Uterus (tissue), 4 donors: Measurements from ENCODE around the gene CCDC57. TPM values are rescaled to one million over a fixed set of nuclear protein-coding genes. Genes with fewer than 3 reads are reported as not detected.
A peak's percentile ranks its signal among the peaks of the same experiment; 100 is the strongest.
"Not testable (repeated sequence)": the region's sequence is repeated elsewhere in the genome, so short reads cannot be mapped to it uniquely, and the experiment has no call there.

Experiments
- DNase-seq, 2 donors: peaks; one replicate each; pipeline ENCODE4 v3.0.0-alpha.2; 2019 to 2020
- H3K27ac ChIP-seq, 2 donors: fragments of 200-600 bp; sonication (generic); 1 replicate in 1 of 2; 2 replicates in 1 of 2; pipeline ENCODE4 v1.5.1; 2016 to 2018
- H3K27me3 ChIP-seq, 2 donors: fragments of 200-600 bp; sonication (generic); one replicate each; pipeline ENCODE4 v1.5.1; 2018 to 2019; ENCODE audit warnings: control low read depth in 1 of 2
- H3K36me3 ChIP-seq, 2 donors: fragments of 200-600 bp; sonication (generic); one replicate each; pipeline ENCODE4 v1.5.1; 2019; ENCODE audit warnings: control low read depth in 1 of 2
- H3K4me1 ChIP-seq, 2 donors: fragments of 200-600 bp; sonication (generic); one replicate each; pipeline ENCODE4 v1.5.1; 2018 to 2019; ENCODE audit warnings: control low read depth in 1 of 2
- H3K4me3 ChIP-seq, 2 donors: fragments of 200-600 bp; sonication (generic); 1 replicate in 1 of 2; 2 replicates in 1 of 2; pipeline ENCODE4 v1.5.1; 2018 to 2019; ENCODE audit warnings: mild to moderate bottlenecking in 1 of 2
- H3K9me3 ChIP-seq, 2 donors: fragments of 200-600 bp; sonication (generic); one replicate each; pipeline ENCODE4 v1.5.1; 2019; ENCODE audit warnings: control low read depth in 1 of 2
- POLR2A ChIP-seq, 2 donors: fragments of 450-650 bp; IDR thresholded peaks; one replicate each; pipeline ENCODE4 v1.6.1; 2016; ENCODE audit warnings: antibody characterized with exemption in 2 of 2, mild to moderate bottlenecking in 1 of 2, moderate library complexity in 1 of 2
- intact Hi-C: fragments of 100-400 bp; cut with DNase I; formaldehyde crosslinking; loops from one replicate; pipeline ENCODE4 v1.15.1; 2023; ENCODE audit warnings: low total_unique reads
- total RNA-seq, 4 donors: library from RNA; depleted of rRNA in 3 of 4; stranded (reverse); fragments of >200 nt in 3 of 4; gene quantifications; one replicate each; pipeline versions ENCODE4 v1.1.0 to v1.2.4, GENCODE V29; 2014 to 2023
- TF ChIP-seq, protein P1 (sequence below), 4 experiments: fragments of 200-600 bp in 2 of 4; fragments of 450-650 bp in 2 of 4; sonication (generic) in 2 of 4; IDR thresholded peaks; one replicate each; pipeline ENCODE4 v1.5.1; 2016 to 2019; ENCODE audit warnings: antibody characterized with exemption in 4 of 4, mild to moderate bottlenecking in 2 of 4, moderate library complexity in 1 of 4
- donor health status: DM: yes; HTN: yes; CAD: no.

CCDC57 gene
- total RNA-seq, 4 donors from 2014 or later, result 4.4 to 88.2 (median 17.6) TPM

DNA sequence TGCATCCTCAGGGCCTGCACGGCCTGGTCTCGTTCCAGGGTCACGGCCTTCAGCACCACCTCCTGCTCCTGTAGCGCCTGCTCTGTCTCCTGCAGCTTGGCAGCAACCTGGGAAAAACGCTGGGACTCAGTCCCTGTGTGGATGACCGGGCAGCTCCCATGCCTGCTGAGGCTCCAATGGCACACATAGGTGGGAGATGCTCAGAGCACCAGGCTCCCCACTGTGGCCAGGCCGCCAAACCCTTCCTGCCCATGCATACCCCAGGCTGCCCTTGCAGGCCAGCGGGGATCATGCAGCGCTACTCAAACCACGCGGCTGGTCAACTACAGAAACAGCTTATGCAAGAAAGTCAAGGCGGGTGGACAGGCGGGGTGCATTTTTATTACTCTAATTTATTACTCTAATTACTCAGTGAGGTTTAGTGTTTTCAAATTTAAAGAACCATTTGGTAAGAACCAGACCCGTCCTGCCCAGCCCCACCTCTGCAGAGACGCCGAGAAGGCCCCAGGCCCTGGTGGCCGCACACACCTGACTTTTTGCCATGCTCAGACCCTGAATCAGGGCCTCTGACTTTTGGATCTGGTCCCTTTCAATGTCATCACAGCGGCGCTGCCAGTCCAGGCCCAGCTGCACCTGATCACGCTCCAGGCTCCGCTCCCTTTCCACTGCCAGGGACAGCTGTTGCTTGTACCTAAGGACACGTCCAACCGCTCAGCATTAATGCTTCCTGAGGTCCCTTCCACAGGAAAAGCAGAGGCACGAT, 34.0 kb downstream of the CCDC57 start:
- intact Hi-C loops, result no loop called here
- H3K9me3 ChIP-seq, result no peaks in the 10 kb centered on the region
- H3K27ac ChIP-seq, result peak overlapping the region; percentile 28 to 61
- no peak overlapping the region for H3K4me3 ChIP-seq
- H3K4me1 ChIP-seq, result peaks cover 0 to 3% of the 10 kb centered on the region in 2 donors
- no peaks in the 10 kb centered on the region for H3K27me3 ChIP-seq
- peak; percentile 55 to 63 for DNase-seq
- H3K36me3 ChIP-seq, result no peaks in the 10 kb centered on the region
- TF ChIP-seq, protein P1, sequence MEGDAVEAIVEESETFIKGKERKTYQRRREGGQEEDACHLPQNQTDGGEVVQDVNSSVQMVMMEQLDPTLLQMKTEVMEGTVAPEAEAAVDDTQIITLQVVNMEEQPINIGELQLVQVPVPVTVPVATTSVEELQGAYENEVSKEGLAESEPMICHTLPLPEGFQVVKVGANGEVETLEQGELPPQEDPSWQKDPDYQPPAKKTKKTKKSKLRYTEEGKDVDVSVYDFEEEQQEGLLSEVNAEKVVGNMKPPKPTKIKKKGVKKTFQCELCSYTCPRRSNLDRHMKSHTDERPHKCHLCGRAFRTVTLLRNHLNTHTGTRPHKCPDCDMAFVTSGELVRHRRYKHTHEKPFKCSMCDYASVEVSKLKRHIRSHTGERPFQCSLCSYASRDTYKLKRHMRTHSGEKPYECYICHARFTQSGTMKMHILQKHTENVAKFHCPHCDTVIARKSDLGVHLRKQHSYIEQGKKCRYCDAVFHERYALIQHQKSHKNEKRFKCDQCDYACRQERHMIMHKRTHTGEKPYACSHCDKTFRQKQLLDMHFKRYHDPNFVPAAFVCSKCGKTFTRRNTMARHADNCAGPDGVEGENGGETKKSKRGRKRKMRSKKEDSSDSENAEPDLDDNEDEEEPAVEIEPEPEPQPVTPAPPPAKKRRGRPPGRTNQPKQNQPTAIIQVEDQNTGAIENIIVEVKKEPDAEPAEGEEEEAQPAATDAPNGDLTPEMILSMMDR (IDR thresholded peaks at IDR 0.05), result no peak
- no peak for TF ChIP-seq POLR2A (IDR thresholded peaks at IDR 0.05)

DNA sequence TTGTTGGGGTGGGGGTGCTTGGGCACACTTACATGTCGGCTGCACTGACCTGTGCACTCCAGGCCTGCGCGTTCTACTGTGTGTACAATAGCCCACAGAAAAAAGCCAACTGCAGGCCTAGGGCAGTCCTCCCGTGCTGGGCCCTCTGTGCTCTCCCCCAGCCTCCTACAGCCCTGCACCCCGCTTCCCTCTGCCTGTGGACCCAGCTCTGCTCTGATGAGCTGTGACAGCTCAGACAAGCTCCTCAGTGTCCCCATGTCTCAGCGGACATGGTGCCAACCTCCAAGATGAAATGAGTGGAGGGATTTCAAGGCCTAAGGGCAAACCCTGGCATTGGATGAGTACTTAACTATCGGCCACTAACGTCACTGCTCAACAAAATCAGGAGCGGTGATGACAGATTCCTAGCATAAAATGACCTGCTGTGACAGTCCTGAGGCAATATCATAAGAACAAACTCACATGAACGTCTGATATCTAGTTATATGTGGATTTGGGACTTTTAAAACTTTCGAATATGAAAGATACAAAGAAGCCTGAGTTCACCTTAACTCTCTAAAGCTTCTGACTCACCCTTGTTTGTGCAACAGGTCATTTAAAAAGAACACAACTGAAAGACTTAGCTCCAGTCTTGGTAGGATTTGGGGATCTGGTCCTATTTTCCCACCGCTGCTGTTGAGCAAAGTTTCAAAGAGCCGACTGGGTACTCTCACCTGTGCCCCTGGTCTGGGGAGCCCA, 34.7 kb downstream of the CCDC57 start:
- intact Hi-C loops, result no loop called here
- Histone ChIP-seq H3K4me1 (peaks cover 0 to 3% of the 10 kb centered on the region in 2 donors), H3K36me3 (no peaks in the 10 kb centered on the region), H3K27me3 (no peaks in the 10 kb centered on the region), H3K4me3 (no peak overlapping the region), H3K9me3 (no peaks in the 10 kb centered on the region), H3K27ac (peak overlapping the region in 1 of 2 donors; percentile 56)
- DNase-seq, result no peak
- TF ChIP-seq, protein P1 (IDR thresholded peaks at IDR 0.05), result no peak
- TF ChIP-seq POLR2A (IDR thresholded peaks at IDR 0.05), result no peak

DNA sequence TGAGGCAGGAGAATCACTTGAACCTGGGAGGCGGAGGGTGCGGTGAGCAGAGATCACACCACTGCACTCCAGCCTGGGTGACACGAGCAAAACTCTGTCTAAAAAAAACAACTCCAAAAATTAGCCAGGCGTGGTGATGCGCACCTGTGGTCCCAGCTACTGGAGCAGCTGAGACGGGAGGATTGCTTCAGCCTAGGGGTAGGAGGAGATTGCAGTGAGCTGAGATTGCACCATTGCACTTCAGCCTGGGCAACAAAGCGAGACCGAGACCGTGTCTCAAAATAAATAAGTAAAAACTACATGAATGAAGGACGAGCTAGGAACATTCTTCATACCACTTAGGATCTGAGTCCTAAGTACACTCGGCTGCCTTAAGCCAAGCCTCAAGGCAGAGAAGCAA, 35.4 kb downstream of the CCDC57 start:
- TF ChIP-seq POLR2A (IDR thresholded peaks at IDR 0.05), result no peak
- TF ChIP-seq, protein P1 (IDR thresholded peaks at IDR 0.05), result no peak
- Histone ChIP-seq H3K9me3 (no peaks in the 10 kb centered on the region), H3K27ac (no peak overlapping the region), H3K27me3 (no peaks in the 10 kb centered on the region), H3K4me1 (peaks cover 0 to 3% of the 10 kb centered on the region in 2 donors), H3K4me3 (no peak overlapping the region), H3K36me3 (no peaks in the 10 kb centered on the region)
- intact Hi-C loops, result no loop called here
- no peak for DNase-seq

DNA sequence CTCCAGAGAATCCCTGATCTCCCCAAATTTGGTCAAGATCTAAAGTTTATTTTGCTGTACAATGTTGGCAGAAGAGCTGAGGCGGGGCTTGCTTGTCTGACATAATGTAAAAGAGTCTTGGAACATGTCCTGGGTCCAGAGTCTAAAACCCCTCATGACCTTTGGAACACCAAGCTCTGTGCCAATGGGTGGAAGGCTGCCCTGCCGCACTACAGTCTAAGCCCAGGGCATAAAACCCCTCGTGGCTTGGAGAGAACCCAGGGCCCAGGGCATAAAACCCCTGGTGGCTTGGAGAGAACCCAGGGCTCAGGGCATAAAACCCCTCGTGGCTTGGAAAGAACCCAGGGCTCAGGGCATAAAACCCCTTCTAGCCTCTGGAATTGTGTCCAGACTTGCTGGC, 36.7 kb downstream of the CCDC57 start:
- H3K4me1 ChIP-seq, result peaks cover 0 to 3% of the 10 kb centered on the region in 2 donors
- no peak overlapping the region for H3K27ac ChIP-seq
- H3K4me3 ChIP-seq, result no peak overlapping the region
- TF ChIP-seq, protein P1 (IDR thresholded peaks at IDR 0.05), result no peak
- no peak for TF ChIP-seq POLR2A (IDR thresholded peaks at IDR 0.05)
- intact Hi-C loops, result no loop called here
- no peak for DNase-seq
- no peaks in the 10 kb centered on the region for H3K36me3 ChIP-seq
- H3K9me3 ChIP-seq, result no peaks in the 10 kb centered on the region
- H3K27me3 ChIP-seq, result no peaks in the 10 kb centered on the region

DNA sequence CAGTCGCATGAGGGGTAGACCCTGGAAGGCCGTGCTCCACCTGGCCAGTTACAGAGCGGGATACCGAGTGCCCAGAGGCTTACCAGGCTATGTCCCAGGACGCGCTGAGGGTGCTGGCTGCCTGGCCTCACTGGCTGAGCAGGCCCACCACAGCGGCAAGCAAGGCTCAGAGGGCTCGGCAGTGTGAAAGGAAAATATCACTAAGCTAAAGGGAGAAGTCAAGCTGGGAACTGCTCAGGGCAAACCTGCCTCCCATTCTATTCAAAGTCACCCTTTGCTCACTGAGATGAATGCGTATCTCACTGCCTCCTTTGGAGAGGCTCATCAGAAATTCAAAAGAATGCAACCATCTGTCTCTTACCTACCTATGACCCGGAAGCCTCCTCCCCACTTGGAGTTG, 37.4 kb downstream of the CCDC57 start:
- intact Hi-C loops, result no loop called here
- Histone ChIP-seq H3K27ac (no peak overlapping the region), H3K4me3 (no peak overlapping the region), H3K27me3 (no peaks in the 10 kb centered on the region), H3K36me3 (no peaks in the 10 kb centered on the region), H3K4me1 (peaks cover 0 to 3% of the 10 kb centered on the region in 2 donors), H3K9me3 (no peaks in the 10 kb centered on the region)
- no peak for DNase-seq
- TF ChIP-seq, protein P1 (IDR thresholded peaks at IDR 0.05), result no peak
- TF ChIP-seq POLR2A (IDR thresholded peaks at IDR 0.05), result no peak

DNA sequence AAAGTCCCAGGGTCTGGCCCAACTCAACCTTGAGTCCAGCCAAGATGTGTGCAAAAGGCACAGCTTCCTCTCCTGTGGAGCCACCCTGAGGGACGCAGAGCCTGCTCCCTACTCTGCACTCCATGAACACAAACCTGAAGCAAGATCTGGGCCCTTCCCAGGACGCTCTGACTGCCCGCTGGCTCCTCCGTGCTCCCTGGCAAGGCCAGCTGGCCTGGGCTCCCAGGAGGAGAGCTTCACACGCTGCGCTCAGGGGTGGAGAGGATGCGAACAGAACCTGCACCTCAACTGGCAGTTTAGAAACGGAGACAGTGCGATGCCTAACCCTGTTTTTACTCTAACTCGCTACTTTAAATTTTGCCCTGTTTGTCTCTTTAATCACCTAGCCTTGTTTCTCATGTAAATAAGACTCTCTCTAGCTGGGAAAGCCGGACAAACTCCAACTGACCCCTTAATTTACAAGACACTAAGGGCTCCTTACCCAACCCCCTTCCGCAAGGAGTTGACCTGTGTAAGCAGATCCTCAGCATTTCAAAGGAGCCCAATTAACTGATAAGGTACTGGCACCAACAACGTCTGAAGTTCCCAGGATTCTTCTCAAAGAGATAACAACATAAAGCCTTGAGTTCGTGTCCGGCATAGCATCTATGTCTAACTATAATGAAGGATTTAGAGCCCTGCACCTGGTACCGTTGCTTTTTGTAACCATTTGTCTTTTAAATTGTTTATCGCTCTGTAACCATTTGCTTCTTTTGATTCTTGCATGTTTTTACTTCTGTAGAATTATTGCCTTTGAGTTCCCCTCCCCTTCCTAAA, 38.4 kb downstream of the CCDC57 start:
- not testable (repeated sequence) for DNase-seq, H3K36me3 ChIP-seq

More for the DNA sequence above, 38.4 kb downstream of the CCDC57 start:
- H3K27ac ChIP-seq, H3K4me1 ChIP-seq, H3K4me3 ChIP-seq, intact Hi-C loops, H3K27me3 ChIP-seq, H3K9me3 ChIP-seq: not testable (repeated sequence)
